ENCODE data around the gene CMSS1. TPM values are rescaled to one million over a fixed set of nuclear protein-coding genes. Genes with fewer than 3 reads are reported as not detected.

The CMSS1 gene
- total and polyA plus RNA-seq, 2 of the 13 experiments (the other 11 are each of a cell fraction or from before 2014, with no cell fraction given), result 6.4 to 48.7 TPM

- no peak for TF ChIP-seq BRD4 (CRISPR knock-in tag; IDR thresholded peaks at IDR 0.05)
- no peak for TF ChIP-seq SNAI1 (CRISPR knock-in tag; IDR thresholded peaks at IDR 0.05; ENCODE audit: borderline replicate concordance)
- TF ChIP-seq HOXA3 (CRISPR knock-in tag; IDR thresholded peaks at IDR 0.05), result no peak
- TF ChIP-seq ARNT2 (CRISPR knock-in tag; IDR thresholded peaks at IDR 0.05; ENCODE audit: low read depth), result no peak
- no peak; the same call in 1 of the 2 replicates for TF ChIP-seq ATF2 (CRISPR knock-in tag; IDR thresholded peaks at IDR 0.05)
- TF ChIP-seq SUZ12 (IDR thresholded peaks at IDR 0.05; ENCODE audit: low read depth, low read length), result no peak
- no peak for TF ChIP-seq CBX1 (IDR thresholded peaks at IDR 0.05; ENCODE audit: low read depth)
- TF ChIP-seq MTA3 (CRISPR knock-in tag; IDR thresholded peaks at IDR 0.05), result no peak
- TF ChIP-seq PAX8 (CRISPR knock-in tag; IDR thresholded peaks at IDR 0.05; ENCODE audit: borderline replicate concordance), result no peak
- TF ChIP-seq ZIK1 (CRISPR knock-in tag; IDR thresholded peaks at IDR 0.05; ENCODE audit: borderline replicate concordance, low read depth), result no peak
- TF ChIP-seq ETS1 (CRISPR knock-in tag; IDR thresholded peaks at IDR 0.05), result no peak
- peak; percentile 81; the same call in 1 of the 2 replicates for TF ChIP-seq FOXO1 (CRISPR knock-in tag; IDR thresholded peaks at IDR 0.05)
- TF ChIP-seq NFRKB (IDR thresholded peaks at IDR 0.05), result no peak
- no peak for TF ChIP-seq REXO4 (CRISPR knock-in tag; IDR thresholded peaks at IDR 0.05; ENCODE audit: borderline replicate concordance)
- no peak for TF ChIP-seq ZNF768 (CRISPR knock-in tag; IDR thresholded peaks at IDR 0.05)
- TF ChIP-seq ETV6 (CRISPR knock-in tag; conservative IDR thresholded peaks at IDR 0.05), result no peak
- TF ChIP-seq PREB (CRISPR knock-in tag; IDR thresholded peaks at IDR 0.05), result no peak
- TF ChIP-seq ZNF644 (CRISPR knock-in tag; IDR thresholded peaks at IDR 0.05; ENCODE audit: low read depth), result peak; percentile 51; the same call in 1 of the 2 replicates
- TF ChIP-seq TCF7L2 (IDR thresholded peaks at IDR 0.05; ENCODE audit: low read depth, low read length), result no peak
- no peak for TF ChIP-seq HIVEP1 (CRISPR knock-in tag; IDR thresholded peaks at IDR 0.05)
- no peak for TF ChIP-seq CBX5 (CRISPR knock-in tag; IDR thresholded peaks at IDR 0.05; ENCODE audit: borderline replicate concordance)
- TF ChIP-seq ISL2 (CRISPR knock-in tag; IDR thresholded peaks at IDR 0.05), result peak; percentile 81
- no peak for TF ChIP-seq SKI (IDR thresholded peaks at IDR 0.05; ENCODE audit: partially characterized antibody)
- no peak for TF ChIP-seq PLRG1 (conservative IDR thresholded peaks at IDR 0.05)
- 0 out of 2 replicates have a peak, but pooled peaks have one; percentile 13 for TF ChIP-seq ZNF24 (IDR thresholded peaks at IDR 0.05)
- TF ChIP-seq ZNF607 (CRISPR knock-in tag; IDR thresholded peaks at IDR 0.05; ENCODE audit: borderline replicate concordance), result no peak
- no peak for TF ChIP-seq ZNF652 (CRISPR knock-in tag; IDR thresholded peaks at IDR 0.05; ENCODE audit: borderline replicate concordance, low read depth)
- TF ChIP-seq KLF9 (CRISPR knock-in tag; IDR thresholded peaks at IDR 0.05; ENCODE audit: low read depth), result no peak
- TF ChIP-seq BCL6 (CRISPR knock-in tag; IDR thresholded peaks at IDR 0.05), result peak; percentile 72; the same call in 1 of the 2 replicates
- peak; percentile 73; the same call in 1 of the 2 replicates for TF ChIP-seq SALL1 (CRISPR knock-in tag; IDR thresholded peaks at IDR 0.05)
- TF ChIP-seq ZNF235 (CRISPR knock-in tag; IDR thresholded peaks at IDR 0.05; ENCODE audit: borderline replicate concordance), result no peak
- TF ChIP-seq BRCA1 (CRISPR knock-in tag; IDR thresholded peaks at IDR 0.05), result no peak
- no peak for TF ChIP-seq PCBP2 (optimal IDR thresholded peaks at IDR 0.05; ENCODE audit: low read depth, low read length, poor library complexity, severe bottlenecking)
Measured at GRCh38 chr3:99857278-99857677, 39.6 kb downstream of the CMSS1 start (continued).

Data from HepG2 (cell line).